Measurements from ENCODE around the gene LMTK3.

LMTK3 gene

GRCh38 chr19:48511800-48512503 is at the start of gene LMTK3:
Gene LMTK3, minus strand, starts transcription at chr19:48511835. Its CDS starts 259 bp downstream, at chr19:48511576.
- DNase-seq (ENCODE audit: low read depth): peak; percentile 69

DNA sequence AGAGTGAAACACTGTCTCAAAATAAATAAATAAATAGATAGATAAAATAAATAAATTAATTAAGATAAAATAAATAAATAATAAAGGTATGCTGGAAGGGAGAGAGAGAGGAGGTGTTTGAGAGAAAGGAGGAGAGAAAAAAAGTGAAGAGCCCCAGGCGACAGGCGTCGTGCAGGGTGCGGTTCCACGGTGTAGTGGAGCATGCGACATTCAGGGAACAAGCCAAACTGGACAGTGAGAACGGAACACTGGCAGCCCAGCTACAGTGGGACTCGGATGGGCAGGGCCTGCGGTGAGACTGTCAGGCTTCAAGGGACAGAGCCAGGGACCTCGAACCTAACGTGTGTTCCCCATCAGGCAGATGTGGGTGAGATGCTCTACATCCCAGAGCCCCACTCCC is 49.8 kb upstream of the LMTK3 start:
- no peak for DNase-seq (ENCODE audit: low read depth)

DNA sequence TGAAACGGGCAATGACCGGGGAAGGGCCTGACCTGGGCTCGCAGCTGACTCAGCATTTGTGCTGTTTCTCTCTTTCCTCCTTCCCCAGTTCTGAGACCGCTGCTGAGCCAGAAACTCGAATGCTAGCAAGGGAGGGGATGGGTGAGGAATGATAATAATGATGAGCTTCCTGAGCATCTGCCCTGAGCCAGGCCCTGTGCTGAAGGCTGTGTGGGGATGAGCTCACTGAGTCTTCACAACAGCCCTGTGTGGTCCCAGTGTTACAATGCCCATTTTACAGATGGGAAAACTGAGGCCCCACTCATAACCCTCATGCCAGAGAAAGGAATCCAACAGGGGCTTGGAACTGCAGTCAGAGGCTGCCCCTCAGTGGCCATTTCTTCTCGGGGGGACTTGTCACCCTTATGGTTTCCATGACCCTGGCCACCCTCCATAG is 48.5 kb upstream of the LMTK3 start:
- DNase-seq (ENCODE audit: low read depth): peak; percentile 26

DNA sequence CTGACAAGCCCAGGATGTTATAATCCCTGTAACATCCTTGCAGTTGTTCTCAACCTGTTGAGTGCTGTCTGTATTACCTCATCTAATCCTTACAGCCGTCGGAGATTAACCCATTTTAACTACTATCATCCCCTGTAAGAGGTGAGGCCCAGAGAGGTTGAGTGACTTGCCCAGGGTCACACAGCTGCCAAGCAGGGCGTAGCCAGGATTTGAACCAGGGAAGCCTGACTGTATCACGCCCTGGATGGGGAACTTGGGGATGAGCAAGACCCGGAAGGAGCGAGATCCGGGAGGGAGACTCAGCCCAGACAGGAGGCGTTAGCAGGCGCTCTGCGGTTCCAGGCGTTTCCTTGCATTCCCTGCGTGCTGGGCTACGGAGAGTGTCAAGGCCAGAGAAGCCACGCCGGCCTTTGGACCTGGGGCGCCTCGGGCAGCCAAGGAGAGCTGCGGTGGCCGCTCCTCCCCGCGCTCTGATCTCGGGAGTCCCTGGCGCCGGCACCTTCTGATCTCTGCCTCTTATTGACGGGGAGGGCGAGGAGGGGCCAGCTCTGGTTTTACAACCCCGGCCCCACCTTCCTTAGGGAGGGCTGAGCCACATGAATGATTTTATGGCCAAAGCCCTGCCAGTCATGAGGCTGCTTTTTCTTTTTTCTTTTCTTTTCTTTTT is 46.5 kb upstream of the LMTK3 start:
- peak; percentile 90 for DNase-seq (ENCODE audit: low read depth)

- DNase-seq (ENCODE audit: low read depth): no peak
These were observed 45.2 kb upstream of the LMTK3 start for GRCh38 chr19:48556825-48557224.

- peak; percentile 80 for DNase-seq (ENCODE audit: low read depth)
These were observed 44.5 kb upstream of the LMTK3 start for GRCh38 chr19:48556163-48556562.

DNA sequence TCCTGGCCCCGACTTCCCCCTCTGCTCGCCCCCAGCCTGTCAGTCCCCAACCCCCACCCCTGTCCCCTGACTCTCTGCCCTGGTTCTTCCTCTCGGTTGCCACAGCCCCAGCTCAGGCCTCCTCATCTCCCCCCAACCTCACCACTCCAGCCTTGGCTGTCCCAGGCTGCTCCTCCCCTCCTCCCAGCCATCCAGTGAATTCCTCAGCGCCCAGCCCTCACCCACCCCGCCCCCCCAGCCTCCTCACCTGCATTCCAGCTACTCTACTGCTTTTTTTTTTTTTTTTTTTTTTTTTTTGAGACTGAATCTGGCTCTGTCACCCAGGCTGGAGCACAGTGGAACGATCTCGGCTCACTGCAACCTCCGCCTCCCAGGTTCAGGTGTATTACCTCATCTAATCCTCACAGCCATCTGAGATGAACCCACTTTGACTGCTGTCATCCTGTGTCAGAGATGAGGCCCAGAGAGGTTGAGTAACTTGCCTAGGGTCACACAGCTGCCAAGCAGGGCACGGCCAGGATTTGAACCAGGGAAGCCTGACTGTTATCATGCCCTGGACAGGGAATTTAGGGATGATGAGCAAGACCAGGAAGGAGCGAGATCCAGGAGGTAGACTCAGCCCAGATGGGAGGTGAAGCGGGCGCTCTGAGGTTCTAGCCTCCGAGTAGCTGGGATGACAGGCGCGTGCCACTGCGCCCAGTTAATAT is 42.9 kb upstream of the LMTK3 start:
- DNase-seq (ENCODE audit: low read depth): no peak

GRCh38 chr19:48553676-48554384 is 42.2 kb upstream of the LMTK3 start:
- peak; percentile 90 for DNase-seq (ENCODE audit: low read depth)

DNA sequence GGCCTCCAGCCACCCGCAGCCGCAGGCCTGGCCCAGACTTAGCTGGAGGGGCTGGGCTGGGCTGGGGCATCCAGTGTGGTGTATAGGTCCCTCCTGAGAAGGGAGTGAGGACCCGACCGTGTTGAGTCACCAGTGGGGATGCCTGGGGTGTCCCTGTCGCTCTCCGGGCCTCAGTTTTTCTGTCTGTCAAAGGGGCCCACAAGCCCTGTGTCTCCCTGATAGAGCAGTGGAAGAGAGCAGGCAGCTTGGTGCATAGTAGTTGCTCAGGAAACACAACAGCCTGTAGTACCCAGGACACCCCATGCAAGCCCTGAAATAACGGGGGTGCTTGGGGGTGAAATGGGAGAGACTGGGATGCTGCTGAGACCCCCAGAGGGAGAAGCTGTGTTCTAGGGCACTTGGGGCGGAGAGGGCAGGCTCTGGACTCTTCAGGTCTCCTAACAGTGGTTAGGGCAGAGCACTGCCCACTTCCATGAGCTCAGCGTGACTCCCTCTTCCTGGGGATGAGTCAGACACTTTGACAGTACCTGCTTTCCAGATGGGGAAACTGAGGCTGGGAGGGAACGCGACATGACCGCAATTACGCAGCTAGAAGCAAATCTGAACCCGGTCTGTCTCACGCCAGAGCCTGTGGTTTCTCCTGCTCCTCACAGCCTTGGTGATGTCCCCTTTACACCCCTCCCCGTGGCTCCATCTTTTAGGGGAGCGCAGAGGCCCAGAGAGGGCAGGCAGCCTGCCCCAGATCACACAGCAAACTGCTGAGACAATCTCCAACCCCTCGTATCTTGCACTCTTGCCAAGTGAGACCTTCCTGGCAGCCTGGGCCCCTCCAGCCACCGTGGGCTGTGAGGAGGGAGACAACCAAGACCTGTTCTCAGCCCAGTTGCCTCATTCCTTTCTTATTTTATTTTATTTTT is 41.0 kb upstream of the LMTK3 start:
- peak; percentile 58 for DNase-seq (ENCODE audit: low read depth)

DNA sequence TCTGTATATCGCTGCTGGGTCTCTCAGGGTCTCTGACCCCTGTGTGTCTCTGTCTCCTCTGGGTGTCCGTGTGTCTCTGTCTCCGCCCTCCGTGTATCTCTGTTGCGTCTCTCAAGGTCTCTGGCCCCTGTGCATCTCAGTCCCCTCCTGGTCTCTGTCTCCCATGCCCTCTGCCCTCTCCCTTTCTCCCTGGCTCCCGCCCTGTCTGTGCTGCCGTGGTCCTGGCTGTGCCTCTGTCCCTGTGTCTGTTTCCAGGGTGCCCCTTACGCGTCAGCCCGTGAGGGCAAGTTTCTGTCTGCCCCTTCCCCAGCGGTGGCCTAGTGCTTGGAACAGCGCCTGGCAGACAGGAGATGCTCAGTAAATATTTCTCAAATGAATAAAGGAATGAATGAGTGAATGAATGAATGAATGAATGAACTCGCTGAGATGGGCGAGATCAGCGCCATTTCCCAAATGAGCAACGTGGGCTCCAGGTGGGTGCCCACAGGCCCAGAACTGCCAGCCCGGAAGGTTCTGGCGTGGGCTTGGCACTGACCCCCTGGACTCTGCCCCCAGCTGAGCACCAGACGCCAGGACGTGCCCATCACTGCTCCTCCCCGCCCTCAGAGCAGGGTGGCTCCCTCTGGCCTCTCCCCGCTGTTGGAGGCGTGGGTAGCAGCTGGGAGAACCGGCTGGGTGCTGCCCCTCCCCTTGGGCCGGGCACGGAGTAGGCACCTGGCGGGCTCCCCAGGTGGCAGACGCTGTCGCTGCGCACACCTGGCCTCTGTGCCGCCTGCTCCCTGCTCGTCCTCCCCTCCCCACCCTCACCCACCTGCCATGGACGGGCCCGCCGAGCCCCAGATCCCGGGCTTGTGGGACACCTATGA is 40.0 kb upstream of the LMTK3 start, which contains the start of gene SULT2B1:
Gene SULT2B1, plus strand, starts transcription at position 736 of the 866 bp plus-strand sequence. Its CDS starts 81 bp downstream, at position 817.
- no peak for DNase-seq (ENCODE audit: low read depth)

DNA sequence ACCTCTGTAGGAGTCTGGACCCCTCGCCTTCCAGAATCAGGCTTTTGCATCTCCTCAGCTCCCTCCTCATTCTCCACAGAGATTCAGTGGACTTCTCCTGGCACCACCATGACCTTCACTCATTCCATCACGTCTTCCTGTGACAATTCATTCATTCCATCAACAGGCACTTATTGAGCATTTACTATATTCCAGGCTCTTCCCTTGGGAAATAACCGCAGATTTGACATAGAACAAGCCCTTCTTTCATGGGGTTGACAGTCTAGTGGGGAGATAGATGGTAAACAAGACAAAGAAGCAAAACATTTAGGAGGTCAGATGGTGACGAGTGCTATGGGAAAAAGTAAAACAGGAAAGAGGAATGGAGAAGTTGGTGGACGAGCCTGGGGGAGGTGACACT is 37.7 kb upstream of the LMTK3 start:
- no peak for DNase-seq (ENCODE audit: low read depth)

DNA sequence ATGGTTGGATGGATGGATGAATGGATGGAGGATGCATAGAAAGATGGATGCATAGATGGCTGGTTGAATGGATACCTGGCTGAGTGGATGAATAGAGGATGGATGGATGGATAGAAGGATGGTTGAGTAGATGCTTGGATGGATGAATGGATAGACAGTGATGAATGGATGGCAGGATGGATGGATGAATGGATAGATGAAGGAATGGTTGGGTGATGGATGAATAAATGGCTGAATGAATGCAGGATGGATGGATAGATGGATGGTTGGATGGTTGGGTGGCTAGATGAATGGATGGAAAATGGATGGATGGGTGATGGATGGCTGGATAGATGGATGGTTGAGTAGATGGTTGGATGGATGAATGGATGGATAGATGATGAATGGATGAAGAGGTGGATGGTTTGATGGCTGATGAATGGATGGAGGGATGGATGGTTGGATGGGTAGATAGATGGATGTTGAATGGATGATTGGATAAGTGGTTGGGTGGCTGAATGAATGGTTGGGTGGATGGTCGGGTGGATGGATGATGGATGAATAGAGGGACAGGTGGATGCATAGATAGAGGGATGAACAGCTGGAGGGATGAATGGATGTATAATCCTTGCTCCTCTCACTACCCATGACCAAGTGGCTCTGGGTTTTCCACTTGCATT is 36.7 kb upstream of the LMTK3 start:
- DNase-seq (ENCODE audit: low read depth): no peak

GRCh38 chr19:48547722-48548121 is 36.1 kb upstream of the LMTK3 start:
- no peak for DNase-seq (ENCODE audit: low read depth)

GRCh38 chr19:48544856-48545750 is 33.5 kb upstream of the LMTK3 start:
- no peak for DNase-seq (ENCODE audit: low read depth)

DNA sequence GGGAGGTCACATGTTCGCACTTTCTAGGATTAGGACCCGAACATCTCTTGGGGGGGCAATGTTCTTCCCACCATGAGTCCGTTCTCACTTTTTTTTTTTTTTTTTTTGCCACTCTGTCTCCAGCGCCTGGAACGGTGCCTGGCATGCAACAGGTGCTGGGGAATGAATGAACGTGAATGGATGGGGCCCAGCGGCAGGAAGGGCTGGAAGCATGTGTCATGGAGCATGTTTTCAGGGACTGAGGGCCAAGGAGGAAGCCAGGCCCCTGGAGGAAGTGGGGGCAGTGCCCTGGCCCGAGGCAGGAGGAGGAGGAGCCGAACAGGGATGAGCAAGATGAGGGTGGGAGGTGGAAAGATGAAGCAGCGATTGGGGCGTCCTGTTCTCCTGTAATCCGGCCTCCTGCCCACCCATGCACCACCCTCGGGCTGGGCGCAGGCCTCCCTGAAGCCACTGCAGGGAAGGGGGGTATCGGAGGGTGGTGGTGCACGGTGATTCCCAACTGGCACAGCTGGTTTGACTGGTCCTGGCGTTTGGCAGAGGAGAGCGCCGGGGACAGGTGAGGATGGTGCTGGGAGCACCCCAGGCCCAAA is 31.6 kb upstream of the LMTK3 start:
- DNase-seq (ENCODE audit: low read depth): peak; percentile 90

DNA sequence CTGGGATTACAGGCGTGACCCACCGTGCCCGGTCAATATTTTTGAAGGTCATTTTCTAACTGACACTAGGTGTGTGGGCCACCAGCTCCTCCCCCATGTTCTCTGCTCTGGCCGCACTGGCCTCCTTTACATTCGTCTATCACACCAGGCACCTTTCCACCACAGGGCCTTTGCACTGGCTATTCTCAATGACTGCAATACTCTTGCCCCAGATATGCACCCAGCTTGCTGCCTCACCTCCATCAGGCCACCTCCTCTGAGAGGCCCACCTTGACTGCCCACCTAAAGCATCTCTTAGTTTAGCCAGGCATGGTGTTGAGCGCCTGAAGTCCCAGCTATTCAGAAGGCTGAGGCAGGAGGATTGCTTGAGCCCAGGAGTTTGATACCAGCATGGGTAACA is 30.2 kb upstream of the LMTK3 start:
- DNase-seq (ENCODE audit: low read depth): no peak

GRCh38 chr19:48540110-48540509 is 28.5 kb upstream of the LMTK3 start:
- DNase-seq (ENCODE audit: low read depth): no peak

GRCh38 chr19:48539503-48540096 is 28.0 kb upstream of the LMTK3 start:
- DNase-seq (ENCODE audit: low read depth): peak; percentile 81

Data from ELR (cell line).